A549 (cell line): Measurements from ENCODE around the gene SNX30.

Source experiments
- CTCF ChIP-seq: fragments of >200 bp; sonication (Bioruptor Twin); formaldehyde crosslinking; IDR thresholded peaks from 3 replicates; pipeline ENCODE4 v1.5.1; 2016
- HES2 ChIP-seq: fragments of >200 bp; sonication (Bioruptor Twin); formaldehyde crosslinking; IDR thresholded peaks from 2 replicates; pipeline ENCODE4 v1.6.1; 2016
- JUN ChIP-seq, 2 experiments: fragments of >200 bp; sonication (Bioruptor Twin); formaldehyde crosslinking; IDR thresholded peaks; 2 replicates in 1 of 2; 3 replicates in 1 of 2; pipeline ENCODE4 v1.6.1; 2016 to 2017
- KDM1A ChIP-seq: fragments of 200-600 bp; sonication (generic); IDR thresholded peaks from 2 replicates; pipeline ENCODE4 v1.6.1; 2016; ENCODE audit warnings: low read depth, mild to moderate bottlenecking
- MYC ChIP-seq: IDR thresholded peaks from 2 replicates; pipeline ENCODE4 v1.6.1; 2012; ENCODE audit warnings: mild to moderate bottlenecking, inconsistent platforms, low read length, improper control_type of control experiment, borderline replicate concordance
- POLR2A ChIP-seq: IDR thresholded peaks from 2 replicates; pipeline ENCODE4 v1.6.1; 2012; ENCODE audit warnings: mild to moderate bottlenecking, low read length
- RAD21 ChIP-seq, 2 experiments: fragments of >200 bp in 1 of 2; sonication (Bioruptor Twin) in 1 of 2; formaldehyde crosslinking in 1 of 2; IDR thresholded peaks in 1 of 2; conservative IDR thresholded peaks in 1 of 2; 2 replicates in 1 of 2; 3 replicates in 1 of 2; pipeline ENCODE4 v1.6.1; 2012 to 2018; ENCODE audit warnings: inconsistent platforms in 1 of 2
- RARB ChIP-seq: fragments of 250-450 bp; sonication (Bioruptor Pico); IDR thresholded peaks from 2 replicates; pipeline ENCODE4 v1.8.0; 2021; ENCODE audit warnings: mild to moderate bottlenecking, moderate library complexity
- RCOR1 ChIP-seq: fragments of 150-350 bp; IDR thresholded peaks from 2 replicates; pipeline ENCODE4 v1.6.1; 2014; ENCODE audit warnings: antibody characterized with exemption, low read length, low read depth
- REST ChIP-seq: fragments of 200-600 bp; sonication (generic); IDR thresholded peaks from 2 replicates; pipeline ENCODE4 v1.6.1; 2016; ENCODE audit warnings: antibody characterized with exemption, mild to moderate bottlenecking, moderate library complexity
- SREBF2 ChIP-seq: fragments of 450-650 bp; IDR thresholded peaks from 2 replicates; pipeline ENCODE4 v1.6.1; 2014; ENCODE audit warnings: mild to moderate bottlenecking, moderate library complexity
- TP53 ChIP-seq: fragments of 250-450 bp; sonication (Bioruptor Pico); IDR thresholded peaks from 2 replicates; pipeline ENCODE4 v1.5.0; 2021; ENCODE audit warnings: mild to moderate bottlenecking, moderate library complexity
- USF2 ChIP-seq: fragments of 450-650 bp; IDR thresholded peaks from 2 replicates; pipeline ENCODE4 v1.6.1; 2014; ENCODE audit warnings: antibody characterized with exemption

- TF ChIP-seq MYC (no peak), KDM1A (no peak), CTCF (no peak), TP53 (CRISPR knock-in tag) (no peak), RARB (CRISPR knock-in tag) (no peak), SREBF2 (no peak), RAD21 (conservative IDR thresholded peaks at IDR 0.05 in 1 of 2, IDR thresholded peaks at IDR 0.05 in 1 of 2) (no peak), USF2 (no peak), RCOR1 (no peak), REST (no peak), POLR2A (no peak), JUN (IDR thresholded peaks at IDR 0.05) (no peak), HES2 (no peak)
These were observed 114.4 kb downstream of the SNX30 start for GRCh38 chr9:112864982-112865381.
